Stimulated activated naive CD8-positive, alpha-beta T cell treated with anti-CD3 and anti-CD28 coated beads, Interleukin-15, Interleukin-2, amounts not matched to agents 100 U/mL and 50 U/mL, for 24 hours (primary cell): Measurements from ENCODE around the gene ATP6V0A1.
"Not testable (repeated sequence)": the region's sequence is repeated elsewhere in the genome, so short reads cannot be mapped to it uniquely, and the experiment has no call there.

Source experiments
- ATAC-seq: fragments of 150-1000 bp; cut with Tn5 transposase; one replicate; pipeline ENCODE4 v1.10.0; 2021
- DNase-seq: peaks from one replicate; pipeline ENCODE4 v3.0.0; 2021

The ATP6V0A1 gene

GRCh38 chr17:42519546-42520491, 61.1 kb downstream of the ATP6V0A1 start:
- no peak for DNase-seq
- no peak for ATAC-seq

GRCh38 chr17:42520540-42520951, 61.9 kb downstream of the ATP6V0A1 start:
- DNase-seq, result peak; percentile 50
- ATAC-seq, result no peak

- peak; percentile 35 for ATAC-seq
- no peak for DNase-seq
These were observed 62.4 kb downstream of the ATP6V0A1 start for GRCh38 chr17:42521036-42521435.

GRCh38 chr17:42521666-42522262, 63.1 kb downstream of the ATP6V0A1 start:
- DNase-seq (no peak), ATAC-seq (no peak)

- no peak for ATAC-seq
- DNase-seq, result no peak
These were observed 63.6 kb downstream of the ATP6V0A1 start for GRCh38 chr17:42522263-42522790.

GRCh38 chr17:42522798-42523278, 64.2 kb downstream of the ATP6V0A1 start:
- DNase-seq (no peak), ATAC-seq (no peak)

GRCh38 chr17:42525221-42525620, 66.5 kb downstream of the ATP6V0A1 start:
- DNase-seq (no peak), ATAC-seq (no peak)

- ATAC-seq (no peak), DNase-seq (no peak)
These were observed 67.4 kb downstream of the ATP6V0A1 start for GRCh38 chr17:42526031-42526444.

- DNase-seq (no peak), ATAC-seq (no peak)
These were observed 69.3 kb downstream of the ATP6V0A1 start for GRCh38 chr17:42527932-42528331.

- DNase-seq (no peak), ATAC-seq (no peak)
These were observed 70.4 kb downstream of the ATP6V0A1 start for GRCh38 chr17:42529061-42529460.

GRCh38 chr17:42530952-42531454, 72.3 kb downstream of the ATP6V0A1 start:
- DNase-seq (no peak), ATAC-seq (no peak)

GRCh38 chr17:42531455-42532354, 73.0 kb downstream of the ATP6V0A1 start:
- ATAC-seq (no peak), DNase-seq (peak; percentile 66)

- DNase-seq, result no peak
- ATAC-seq, result peak; percentile 2
These were observed 76.7 kb downstream of the ATP6V0A1 start for GRCh38 chr17:42535155-42536047.

GRCh38 chr17:42536048-42536371, 77.3 kb downstream of the ATP6V0A1 start, which contains the start of gene NAGLU:
Gene NAGLU (plus strand): TSS chr17:42536241. CDS start chr17:42536273, 32 bp downstream.
- peak; percentile 93 for ATAC-seq
- peak; percentile 94 for DNase-seq

- DNase-seq, result peak; percentile 83
These were observed 77.9 kb downstream of the ATP6V0A1 start for GRCh38 chr17:42536372-42537155.

GRCh38 chr17:42537156-42537805, 78.6 kb downstream of the ATP6V0A1 start:
- ATAC-seq, result no peak
- DNase-seq, result no peak

More at GRCh38 chr17:42536372-42537155, 77.9 kb downstream of the ATP6V0A1 start:
- ATAC-seq, result peak; percentile 79

- no peak for DNase-seq
- ATAC-seq, result no peak
These were observed 79.3 kb downstream of the ATP6V0A1 start for GRCh38 chr17:42537826-42538451.

- DNase-seq, result no peak
- ATAC-seq, result no peak
These were observed 79.8 kb downstream of the ATP6V0A1 start for GRCh38 chr17:42538482-42538881.

GRCh38 chr17:42540558-42540957, 81.9 kb downstream of the ATP6V0A1 start:
- DNase-seq, ATAC-seq: not testable (repeated sequence)
